Epithelial cell of esophagus (primary cell): ENCODE measurements around the gene HPSE2.

ENCODE experiments used
- DNase-seq: peaks from one replicate; pipeline ENCODE4 v3.0.0; 2010; ENCODE audit warnings: low read depth
- H3K4me3 ChIP-seq: 2 replicates; pipeline ENCODE4 v1.5.1; 2011; ENCODE audit warnings: mild to moderate bottlenecking, low read length, control low read depth
- TF ChIP-seq, protein P1 (sequence below): IDR thresholded peaks from 2 replicates; pipeline ENCODE4 v1.5.1; 2011; ENCODE audit warnings: low read depth, mild to moderate bottlenecking, low read length, control low read depth, inconsistent platforms; ENCODE audit not compliant: insufficient read depth; ENCODE audit errors: missing control alignments

Gene HPSE2

DNA sequence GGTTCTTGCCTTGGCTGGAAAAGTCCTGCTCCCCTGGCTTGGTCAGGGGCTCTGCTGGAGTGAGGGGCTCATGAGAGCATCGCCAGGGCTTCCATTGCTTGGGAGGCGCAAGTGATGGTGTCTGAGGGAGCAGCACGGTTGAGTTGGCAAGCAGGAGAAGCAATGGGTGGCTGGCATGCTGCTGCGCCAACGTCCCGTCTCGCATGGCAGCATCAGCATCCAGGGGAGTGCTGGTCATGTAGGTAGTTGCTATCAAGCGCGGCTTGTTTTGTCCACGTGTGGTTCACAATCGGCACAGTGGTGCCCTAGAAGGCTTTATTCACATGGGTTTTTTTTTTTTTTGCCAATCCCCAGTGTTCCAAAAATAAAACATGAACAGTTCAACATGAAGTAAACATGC lies 824.5 kb downstream of the HPSE2 start:
- TF ChIP-seq, protein P1, sequence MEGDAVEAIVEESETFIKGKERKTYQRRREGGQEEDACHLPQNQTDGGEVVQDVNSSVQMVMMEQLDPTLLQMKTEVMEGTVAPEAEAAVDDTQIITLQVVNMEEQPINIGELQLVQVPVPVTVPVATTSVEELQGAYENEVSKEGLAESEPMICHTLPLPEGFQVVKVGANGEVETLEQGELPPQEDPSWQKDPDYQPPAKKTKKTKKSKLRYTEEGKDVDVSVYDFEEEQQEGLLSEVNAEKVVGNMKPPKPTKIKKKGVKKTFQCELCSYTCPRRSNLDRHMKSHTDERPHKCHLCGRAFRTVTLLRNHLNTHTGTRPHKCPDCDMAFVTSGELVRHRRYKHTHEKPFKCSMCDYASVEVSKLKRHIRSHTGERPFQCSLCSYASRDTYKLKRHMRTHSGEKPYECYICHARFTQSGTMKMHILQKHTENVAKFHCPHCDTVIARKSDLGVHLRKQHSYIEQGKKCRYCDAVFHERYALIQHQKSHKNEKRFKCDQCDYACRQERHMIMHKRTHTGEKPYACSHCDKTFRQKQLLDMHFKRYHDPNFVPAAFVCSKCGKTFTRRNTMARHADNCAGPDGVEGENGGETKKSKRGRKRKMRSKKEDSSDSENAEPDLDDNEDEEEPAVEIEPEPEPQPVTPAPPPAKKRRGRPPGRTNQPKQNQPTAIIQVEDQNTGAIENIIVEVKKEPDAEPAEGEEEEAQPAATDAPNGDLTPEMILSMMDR = no peak
- H3K4me3 ChIP-seq = no peak overlapping the region
- no peak for DNase-seq

DNA sequence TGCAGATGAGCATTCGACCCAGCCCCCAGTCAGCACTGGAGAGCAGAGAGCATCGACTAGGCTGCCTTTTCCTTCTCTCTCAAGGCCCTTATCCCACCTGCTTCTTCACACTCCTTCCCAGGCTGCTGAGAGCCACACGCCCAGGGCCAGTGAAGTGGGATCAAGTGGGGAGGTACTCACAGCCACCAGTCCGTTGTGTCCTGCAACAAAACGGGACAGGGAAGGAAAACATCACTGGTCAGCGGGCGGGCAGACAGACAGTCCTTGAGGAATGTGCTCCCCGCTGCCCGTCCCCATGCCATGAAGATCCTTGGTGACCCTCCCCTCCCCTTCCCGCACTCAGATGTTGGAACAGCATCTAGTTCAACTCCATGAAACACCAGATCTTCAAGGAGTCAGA lies 824.9 kb downstream of the HPSE2 start:
- no peak overlapping the region for H3K4me3 ChIP-seq
- TF ChIP-seq, protein P1 = no peak
- DNase-seq = no peak

- no peak overlapping the region for H3K4me3 ChIP-seq
- TF ChIP-seq, protein P1 = no peak
- no peak for DNase-seq
These were observed 825.4 kb downstream of the HPSE2 start for GRCh38 chr10:98410135-98410743.

DNA sequence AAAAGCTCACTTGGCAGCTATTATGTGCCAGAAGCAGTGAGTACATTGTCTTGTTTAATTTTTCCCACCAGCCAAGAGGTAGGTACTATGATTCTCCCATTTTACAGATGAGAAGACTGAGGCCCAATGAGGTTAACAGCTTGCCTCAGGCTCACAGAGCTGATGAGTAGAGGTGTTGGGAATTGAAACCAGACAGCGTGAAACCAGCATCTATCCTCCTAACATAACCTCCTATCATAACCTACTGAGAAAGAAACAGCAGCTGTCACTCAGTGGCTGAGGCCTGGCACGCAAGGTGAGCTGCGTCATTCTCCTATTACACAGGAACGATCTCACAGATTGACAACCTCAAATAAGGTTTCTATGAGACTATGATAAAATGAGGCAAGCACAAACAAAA lies 826.9 kb downstream of the HPSE2 start:
- H3K4me3 ChIP-seq = no peak overlapping the region
- DNase-seq = no peak
- TF ChIP-seq, protein P1 = no peak

DNA sequence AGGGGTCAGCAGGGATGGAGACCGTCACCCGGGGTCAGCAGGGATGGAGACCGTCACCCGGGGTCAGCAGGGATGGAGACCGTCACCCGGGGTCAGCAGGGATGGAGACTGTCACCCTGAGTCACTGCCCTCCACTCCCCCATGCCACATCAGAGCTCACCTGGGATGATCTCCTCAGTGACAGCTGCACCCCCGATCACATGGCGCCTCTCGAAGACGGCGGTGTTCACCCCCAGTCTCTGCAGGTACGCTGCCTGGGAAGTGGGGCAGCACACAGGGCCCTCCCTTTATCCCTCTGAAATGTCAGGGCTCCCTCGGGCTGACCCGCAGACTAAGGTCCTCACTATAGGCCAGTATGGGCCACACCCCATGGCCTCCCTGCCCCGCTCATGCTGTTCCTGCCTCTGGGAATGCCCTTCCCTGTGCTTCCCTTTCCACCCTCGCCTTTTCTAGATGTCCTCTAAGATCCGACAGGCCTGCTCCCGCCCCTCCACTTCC lies 827.9 kb downstream of the HPSE2 start:
- H3K4me3 ChIP-seq = no peak overlapping the region
- DNase-seq = no peak
- TF ChIP-seq, protein P1 = no peak
